HG03097 (cell line): ENCODE measurements around the gene STRBP.
"Not testable (repeated sequence)": the region's sequence is repeated elsewhere in the genome, so short reads cannot be mapped to it uniquely, and the experiment has no call there.

Experiments
- ATAC-seq: cut with Tn5 transposase; IDR thresholded peaks from one replicate; pipeline ENCODE4 v1.9.1; 2021; ENCODE audit not compliant: unreplicated experiment, low FRiP score

The STRBP gene

GRCh38 chr9:123283455-123283854 is 15.1 kb upstream of the STRBP start:
- ATAC-seq = no peak

- ATAC-seq = no peak
Observed at GRCh38 chr9:123283048-123283408, 14.6 kb upstream of the STRBP start.

GRCh38 chr9:123282362-123283047 is 14.1 kb upstream of the STRBP start:
- ATAC-seq = no peak

- ATAC-seq = no peak
Observed at GRCh38 chr9:123281659-123282350, 13.4 kb upstream of the STRBP start.

GRCh38 chr9:123278879-123279493 is 10.6 kb upstream of the STRBP start:
- not testable (repeated sequence) for ATAC-seq

- ATAC-seq = no peak
Observed at GRCh38 chr9:123278361-123278760, 10.0 kb upstream of the STRBP start.

GRCh38 chr9:123276551-123276950 is 8.2 kb upstream of the STRBP start:
- ATAC-seq = no peak

GRCh38 chr9:123271133-123271532 is 2.7 kb upstream of the STRBP start:
- ATAC-seq = not testable (repeated sequence)

GRCh38 chr9:123269281-123269680 is 895 bp upstream of the STRBP start:
- ATAC-seq = no peak

GRCh38 chr9:123268199-123268464 is 254 bp downstream of the STRBP start:
- ATAC-seq = no peak

- ATAC-seq = peak; percentile 3
Observed at GRCh38 chr9:123267481-123268198, 746 bp downstream of the STRBP start.

- ATAC-seq = no peak
Observed at GRCh38 chr9:123266655-123267399, 1.6 kb downstream of the STRBP start.

- no peak for ATAC-seq
Observed at GRCh38 chr9:123265833-123266232, 2.6 kb downstream of the STRBP start.

- no peak for ATAC-seq
Observed at GRCh38 chr9:123263227-123263626, 5.2 kb downstream of the STRBP start.

GRCh38 chr9:123262338-123262737 is 6.0 kb downstream of the STRBP start:
- ATAC-seq = no peak

GRCh38 chr9:123261006-123261677 is 7.2 kb downstream of the STRBP start:
- no peak for ATAC-seq

- no peak for ATAC-seq
Observed at GRCh38 chr9:123260340-123260739, 8.0 kb downstream of the STRBP start.

GRCh38 chr9:123257276-123257675 is 11.1 kb downstream of the STRBP start:
- ATAC-seq = no peak

GRCh38 chr9:123255718-123256117 is 12.7 kb downstream of the STRBP start:
- no peak for ATAC-seq

GRCh38 chr9:123253204-123253603 is 15.2 kb downstream of the STRBP start:
- no peak for ATAC-seq
